ENCODE results near the gene MEG3. TPM values are rescaled to one million over a fixed set of nuclear protein-coding genes. Genes with fewer than 3 reads are reported as not detected.

MEG3 gene
- total RNA-seq, 2 donors from 2014 or later: 5.3 to 15.3 TPM

DNA sequence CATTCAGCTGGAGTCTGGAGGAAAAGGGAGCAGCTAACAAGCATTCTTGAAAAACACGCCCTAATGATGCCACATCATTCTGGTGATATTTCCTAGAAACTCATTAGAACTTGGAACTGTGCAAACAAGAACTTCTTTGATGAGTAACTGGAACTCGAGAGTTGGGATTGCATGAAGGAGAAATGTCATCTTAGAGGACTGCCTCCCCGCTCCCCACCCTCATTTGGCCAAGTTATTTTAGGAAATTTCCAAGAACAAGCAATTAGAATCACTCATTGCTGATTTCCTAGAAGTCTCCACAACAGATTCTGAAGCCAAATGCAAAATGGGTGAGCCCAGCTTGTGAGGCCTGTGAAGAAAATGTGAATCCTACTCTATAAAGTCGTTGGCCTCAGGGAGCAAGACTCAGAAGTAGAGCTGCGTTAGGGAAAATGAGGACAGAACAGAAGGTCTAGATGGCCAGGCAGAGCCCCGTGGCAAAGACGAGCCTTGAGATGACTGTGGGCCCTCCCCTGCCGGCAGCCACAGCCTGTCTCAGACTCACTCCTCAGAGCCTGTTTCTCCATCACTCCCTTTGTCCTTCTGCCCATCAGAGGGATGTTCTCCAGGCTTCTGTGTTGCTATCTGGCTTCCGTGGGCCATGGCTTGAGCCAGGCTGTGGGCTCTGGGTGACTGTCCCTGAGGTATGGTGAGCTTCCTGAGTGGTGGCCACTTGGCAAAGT, 39.2 kb downstream of the MEG3 start:
- DNase-seq: no peak
- H3K9ac ChIP-seq (ENCODE audit: extremely low read depth, low read length, poor library complexity, severe bottlenecking): no peak overlapping the region
- H3K4me3 ChIP-seq (ENCODE audit: low read length): no peak overlapping the region
- H3K36me3 Mint-ChIP-seq (ENCODE audit: low read depth): no peaks in the 10 kb centered on the region
- no peak overlapping the region for H3K27ac ChIP-seq (ENCODE audit: low read depth, low read length)
- no peaks in the 10 kb centered on the region for H3K4me1 ChIP-seq (ENCODE audit: control insufficient read depth, insufficient read depth, low read length)
- peaks cover 19% of the 10 kb centered on the region for H3K27me3 Mint-ChIP-seq (ENCODE audit: insufficient read depth)
- no peak overlapping the region for H3K27ac Mint-ChIP-seq
- H3K4me1 Mint-ChIP-seq: no peaks in the 10 kb centered on the region
- H3K27me3 ChIP-seq (ENCODE audit: control insufficient read depth, insufficient read depth, low read length, poor library complexity, severe bottlenecking): peaks cover 16% of the 10 kb centered on the region
- H3K36me3 ChIP-seq (ENCODE audit: control insufficient read depth, insufficient read depth, low read length): no peaks in the 10 kb centered on the region
- TF ChIP-seq, protein P1, sequence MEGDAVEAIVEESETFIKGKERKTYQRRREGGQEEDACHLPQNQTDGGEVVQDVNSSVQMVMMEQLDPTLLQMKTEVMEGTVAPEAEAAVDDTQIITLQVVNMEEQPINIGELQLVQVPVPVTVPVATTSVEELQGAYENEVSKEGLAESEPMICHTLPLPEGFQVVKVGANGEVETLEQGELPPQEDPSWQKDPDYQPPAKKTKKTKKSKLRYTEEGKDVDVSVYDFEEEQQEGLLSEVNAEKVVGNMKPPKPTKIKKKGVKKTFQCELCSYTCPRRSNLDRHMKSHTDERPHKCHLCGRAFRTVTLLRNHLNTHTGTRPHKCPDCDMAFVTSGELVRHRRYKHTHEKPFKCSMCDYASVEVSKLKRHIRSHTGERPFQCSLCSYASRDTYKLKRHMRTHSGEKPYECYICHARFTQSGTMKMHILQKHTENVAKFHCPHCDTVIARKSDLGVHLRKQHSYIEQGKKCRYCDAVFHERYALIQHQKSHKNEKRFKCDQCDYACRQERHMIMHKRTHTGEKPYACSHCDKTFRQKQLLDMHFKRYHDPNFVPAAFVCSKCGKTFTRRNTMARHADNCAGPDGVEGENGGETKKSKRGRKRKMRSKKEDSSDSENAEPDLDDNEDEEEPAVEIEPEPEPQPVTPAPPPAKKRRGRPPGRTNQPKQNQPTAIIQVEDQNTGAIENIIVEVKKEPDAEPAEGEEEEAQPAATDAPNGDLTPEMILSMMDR (conservative IDR thresholded peaks at IDR 0.05): no peak
- 90 to 94% methylated on average over 7 to 9 of the region's 9 CpGs for WGBS, 2 experiments (ENCODE audit: insufficient coverage in 1 of 2, insufficient read length in 1 of 2)
- H3K4me3 Mint-ChIP-seq: no peak overlapping the region
- no peaks in the 10 kb centered on the region for H3K9me3 ChIP-seq (ENCODE audit: control insufficient read depth, low read length)
- no peaks in the 10 kb centered on the region for H3K9me3 Mint-ChIP-seq

DNA sequence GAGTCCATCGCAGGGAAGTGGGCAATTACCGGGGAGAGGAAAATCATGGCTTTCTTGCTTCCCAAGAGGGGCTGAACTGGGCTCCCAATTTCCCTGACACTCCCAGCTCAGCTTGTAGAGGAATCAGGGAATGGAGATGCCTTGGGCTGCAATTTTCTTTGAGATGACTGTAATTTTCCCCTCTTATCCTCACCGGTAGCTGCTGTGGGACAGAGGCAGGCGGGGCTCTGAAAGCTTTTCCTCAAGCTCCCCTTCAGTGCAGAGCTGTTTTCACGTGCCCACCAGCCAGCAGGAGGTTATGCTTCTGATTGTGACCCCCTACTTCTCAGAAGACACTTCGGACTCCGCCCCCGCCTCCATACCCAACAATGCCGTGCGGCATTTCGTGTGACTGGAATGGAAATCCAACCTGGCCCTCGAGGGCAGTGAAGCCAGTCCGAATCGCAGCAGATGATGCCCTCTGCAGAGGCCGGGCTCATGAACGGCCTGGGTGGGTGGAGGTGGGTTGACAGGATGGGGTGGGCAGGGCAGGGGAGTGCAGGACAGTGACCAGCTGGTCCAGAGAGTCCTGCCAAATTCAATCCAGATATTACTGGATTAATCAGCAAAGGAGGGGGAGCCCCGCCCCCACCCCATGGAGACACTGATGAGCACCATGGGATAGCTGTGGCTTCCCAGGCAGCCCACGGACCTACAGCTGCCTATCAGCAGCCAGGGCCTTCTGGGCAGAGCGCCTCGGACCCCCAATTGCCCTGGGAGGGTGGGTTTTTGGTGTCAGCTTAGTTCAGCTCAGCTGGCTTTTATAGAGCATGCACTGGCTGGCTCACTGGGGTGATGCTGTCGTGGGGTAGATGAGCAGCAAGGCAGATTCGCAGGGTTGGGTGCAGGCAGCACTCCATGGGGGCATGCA, 40.0 kb downstream of the MEG3 start:
- Histone ChIP-seq H3K9me3 (ENCODE audit: control insufficient read depth, low read length) (no peaks in the 10 kb centered on the region), H3K9ac (ENCODE audit: extremely low read depth, low read length, poor library complexity, severe bottlenecking) (no peak overlapping the region), H3K27me3 (ENCODE audit: control insufficient read depth, insufficient read depth, low read length, poor library complexity, severe bottlenecking) (peaks cover 16% of the 10 kb centered on the region), H3K4me1 (ENCODE audit: control insufficient read depth, insufficient read depth, low read length) (no peaks in the 10 kb centered on the region), H3K27ac (ENCODE audit: low read depth, low read length) (no peak overlapping the region), H3K4me3 (ENCODE audit: low read length) (no peak overlapping the region), H3K36me3 (ENCODE audit: control insufficient read depth, insufficient read depth, low read length) (no peaks in the 10 kb centered on the region)
- peaks cover 19% of the 10 kb centered on the region for H3K27me3 Mint-ChIP-seq (ENCODE audit: insufficient read depth)
- H3K36me3 Mint-ChIP-seq (ENCODE audit: low read depth): no peaks in the 10 kb centered on the region
- H3K9me3 Mint-ChIP-seq: no peaks in the 10 kb centered on the region
- TF ChIP-seq, protein P1 (conservative IDR thresholded peaks at IDR 0.05): no peak
- no peak for DNase-seq
- no peaks in the 10 kb centered on the region for H3K4me1 Mint-ChIP-seq
- no peak overlapping the region for H3K27ac Mint-ChIP-seq
- WGBS, 2 experiments (ENCODE audit: insufficient coverage in 1 of 2, insufficient read length in 1 of 2): 88 to 90% methylated on average over 11 to 22 of the region's 22 CpGs
- H3K4me3 Mint-ChIP-seq: no peak overlapping the region

DNA sequence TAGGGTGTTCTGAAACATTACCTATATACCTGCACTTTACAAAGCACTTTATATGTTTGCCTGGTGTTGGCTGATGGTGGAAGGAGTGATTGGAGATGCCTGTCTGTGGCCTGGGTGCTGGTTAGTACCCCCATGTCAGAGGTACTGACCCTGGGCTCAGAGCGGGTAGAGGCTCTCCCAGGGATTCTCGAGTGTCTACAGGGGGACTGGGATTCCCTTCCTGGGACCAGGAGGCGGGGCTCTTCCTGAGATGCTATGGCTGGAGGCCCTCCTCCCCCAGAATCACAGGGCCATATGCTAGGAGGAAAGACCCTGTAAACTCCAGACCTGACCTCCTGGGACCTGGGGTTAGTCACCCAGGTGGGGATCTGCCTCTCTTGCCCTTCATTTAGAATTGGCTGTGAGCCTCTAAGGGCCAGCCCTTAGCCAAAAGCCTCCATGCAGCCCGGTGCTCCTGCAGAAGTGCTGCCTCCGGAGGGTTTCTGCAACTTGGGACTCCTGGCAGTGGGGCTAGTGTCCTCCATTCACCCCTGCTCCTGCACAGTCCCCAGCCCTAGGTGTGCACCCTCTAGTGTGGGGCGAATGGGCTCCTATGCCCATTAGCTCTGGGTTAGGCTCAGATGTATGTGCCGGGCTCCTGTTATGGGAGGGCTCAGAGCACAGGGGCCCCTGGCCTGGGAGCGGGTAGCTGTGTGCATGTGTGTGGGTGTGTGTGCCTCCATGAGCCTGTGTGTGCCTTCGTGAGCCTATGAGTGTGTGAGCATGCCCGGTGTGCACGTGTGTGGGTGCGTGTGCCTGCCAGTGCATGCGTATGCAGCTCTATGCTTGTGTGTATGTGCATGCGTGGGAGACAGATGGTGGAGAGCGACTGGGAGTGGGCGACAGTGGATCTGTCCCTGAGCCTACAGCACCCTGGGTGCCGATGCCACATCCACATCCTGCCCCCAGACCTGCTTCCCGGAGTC, 41.0 kb downstream of the MEG3 start:
- no peaks in the 10 kb centered on the region for H3K9me3 Mint-ChIP-seq
- TF ChIP-seq, protein P1 (conservative IDR thresholded peaks at IDR 0.05): no peak
- no peaks in the 10 kb centered on the region for H3K9me3 ChIP-seq (ENCODE audit: control insufficient read depth, low read length)
- no peak overlapping the region for H3K4me3 Mint-ChIP-seq
- H3K36me3 ChIP-seq (ENCODE audit: control insufficient read depth, insufficient read depth, low read length): no peaks in the 10 kb centered on the region
- peaks cover 14% of the 10 kb centered on the region for H3K27me3 ChIP-seq (ENCODE audit: control insufficient read depth, insufficient read depth, low read length, poor library complexity, severe bottlenecking)
- WGBS, 2 experiments (ENCODE audit: insufficient coverage in 1 of 2, insufficient read length in 1 of 2): 82 to 96% methylated on average over 5 to 18 of the region's 18 CpGs
- H3K4me1 ChIP-seq (ENCODE audit: control insufficient read depth, insufficient read depth, low read length): no peaks in the 10 kb centered on the region
- H3K27ac ChIP-seq (ENCODE audit: low read depth, low read length): no peak overlapping the region
- no peak for DNase-seq
- no peak overlapping the region for H3K4me3 ChIP-seq (ENCODE audit: low read length)
- no peak overlapping the region for H3K9ac ChIP-seq (ENCODE audit: extremely low read depth, low read length, poor library complexity, severe bottlenecking)
- no peaks in the 10 kb centered on the region for H3K36me3 Mint-ChIP-seq (ENCODE audit: low read depth)
- no peaks in the 10 kb centered on the region for H3K4me1 Mint-ChIP-seq
- H3K27me3 Mint-ChIP-seq (ENCODE audit: insufficient read depth): peaks cover 23% of the 10 kb centered on the region
- H3K27ac Mint-ChIP-seq: no peak overlapping the region
